BLaER1 (cell line): ENCODE results near the gene DUOXA2.

ENCODE experiments used
- H3K27ac ChIP-seq: shearing (Covaris generic); formaldehyde crosslinking; 2 replicates; pipeline ENCODE4 v1.8.1; 2022
- H3K27me3 ChIP-seq: shearing (Covaris generic); formaldehyde crosslinking; 2 replicates; pipeline ENCODE4 v1.8.1; 2022
- H3K36me3 ChIP-seq: shearing (Covaris generic); formaldehyde crosslinking; 2 replicates; pipeline ENCODE4 v1.8.1; 2022
- H3K4me1 ChIP-seq: shearing (Covaris generic); formaldehyde crosslinking; 2 replicates; pipeline ENCODE4 v1.8.1; 2022
- H3K4me2 ChIP-seq: shearing (Covaris generic); formaldehyde crosslinking; 2 replicates; pipeline ENCODE4 v1.8.1; 2022
- H3K4me3 ChIP-seq: shearing (Covaris generic); formaldehyde crosslinking; 2 replicates; pipeline ENCODE4 v1.8.1; 2022
- H3K9ac ChIP-seq: shearing (Covaris generic); formaldehyde crosslinking; 2 replicates; pipeline ENCODE4 v1.8.1; 2022
- H3K9me3 ChIP-seq: shearing (Covaris generic); formaldehyde crosslinking; 2 replicates; pipeline ENCODE4 v1.8.1; 2022
- H4K20me1 ChIP-seq: shearing (Covaris generic); formaldehyde crosslinking; 2 replicates; pipeline ENCODE4 v1.8.1; 2022
- Cebpa-rat ChIP-seq: shearing (Covaris generic); IDR thresholded peaks from 2 replicates; pipeline ENCODE4 v1.8.1; 2022

Gene DUOXA2

GRCh38 chr15:45126535-45127158 lies 12.5 kb downstream of the DUOXA2 start:
- Histone ChIP-seq H3K9ac (no peak overlapping the region), H3K27ac (no peak overlapping the region), H3K4me1 (no peaks in the 10 kb centered on the region), H3K9me3 (no peaks in the 10 kb centered on the region), H3K4me3 (no peak overlapping the region), H3K27me3 (0 out of 2 replicates have a peak, but pooled peaks cover 3% of the 10 kb centered on the region), H3K36me3 (no peaks in the 10 kb centered on the region), H4K20me1 (no peaks in the 10 kb centered on the region), H3K4me2 (no peak overlapping the region)
- no peak for TF ChIP-seq Cebpa-rat

GRCh38 chr15:45128971-45129639 lies 15.0 kb downstream of the DUOXA2 start:
- no peaks in the 10 kb centered on the region for H3K36me3 ChIP-seq
- no peaks in the 10 kb centered on the region for H4K20me1 ChIP-seq
- H3K27me3 ChIP-seq, result 0 out of 2 replicates have a peak, but pooled peaks cover 3% of the 10 kb centered on the region
- no peak for TF ChIP-seq Cebpa-rat
- no peaks in the 10 kb centered on the region for H3K4me1 ChIP-seq
- no peak overlapping the region for H3K4me2 ChIP-seq
- H3K9me3 ChIP-seq, result no peaks in the 10 kb centered on the region
- no peak overlapping the region for H3K4me3 ChIP-seq
- no peak overlapping the region for H3K27ac ChIP-seq
- H3K9ac ChIP-seq, result no peak overlapping the region

GRCh38 chr15:45129651-45130129 lies 15.6 kb downstream of the DUOXA2 start, which contains the start of the genes DUOX1 and DUOXA1:
DUOX1 (plus strand) TSS chr15:45129994; CDS start chr15:45131967, 1,973 bp downstream.
DUOXA1 (minus strand) TSS chr15:45129879; CDS start chr15:45123014, 6,865 bp downstream.
- H3K4me3 ChIP-seq, result no peak within 1 kb of the TSS

GRCh38 chr15:45130291-45131000 lies 16.3 kb downstream of the DUOXA2 start:
- no peak for TF ChIP-seq Cebpa-rat
- Histone ChIP-seq H3K27ac (no peak overlapping the region), H3K36me3 (no peaks in the 10 kb centered on the region), H3K4me1 (no peaks in the 10 kb centered on the region), H3K9me3 (peaks cover 6% of the 10 kb centered on the region; the same call in 1 of the 2 replicates), H3K4me2 (no peak overlapping the region), H3K27me3 (0 out of 2 replicates have a peak, but pooled peaks cover 8% of the 10 kb centered on the region), H3K9ac (no peak overlapping the region), H3K4me3 (no peak overlapping the region), H4K20me1 (no peaks in the 10 kb centered on the region)

More at GRCh38 chr15:45129651-45130129, 15.6 kb downstream of the DUOXA2 start, which contains the start of the genes DUOX1 and DUOXA1:
- no peaks in the 10 kb centered on the region for H3K4me1 ChIP-seq
- no peaks in the 10 kb centered on the region for H4K20me1 ChIP-seq
- no peaks in the 10 kb centered on the region for H3K36me3 ChIP-seq
- H3K9me3 ChIP-seq, result no peaks in the 10 kb centered on the region
- no peak within 1 kb of the TSS for H3K27ac ChIP-seq
- H3K9ac ChIP-seq, result no peak within 1 kb of the TSS
- H3K4me2 ChIP-seq, result no peak within 1 kb of the TSS
- no peak for TF ChIP-seq Cebpa-rat
- 0 out of 2 replicates have a peak, but pooled peaks cover 5% of the 10 kb centered on the region for H3K27me3 ChIP-seq

- H3K27ac ChIP-seq, result no peak overlapping the region
- H4K20me1 ChIP-seq, result no peaks in the 10 kb centered on the region
- H3K9me3 ChIP-seq, result peaks cover 6% of the 10 kb centered on the region; the same call in 1 of the 2 replicates
- 0 out of 2 replicates have a peak, but pooled peaks cover 8% of the 10 kb centered on the region for H3K27me3 ChIP-seq
- TF ChIP-seq Cebpa-rat, result no peak
- H3K4me1 ChIP-seq, result peaks cover 2% of the 10 kb centered on the region; the same call in 1 of the 2 replicates
- H3K4me3 ChIP-seq, result no peak overlapping the region
- H3K36me3 ChIP-seq, result no peaks in the 10 kb centered on the region
- no peak overlapping the region for H3K4me2 ChIP-seq
- H3K9ac ChIP-seq, result no peak overlapping the region
These were observed 17.4 kb downstream of the DUOXA2 start for GRCh38 chr15:45131510-45131909.

GRCh38 chr15:45132844-45133560 lies 18.9 kb downstream of the DUOXA2 start:
- Histone ChIP-seq H4K20me1 (no peaks in the 10 kb centered on the region), H3K9me3 (peaks cover 6% of the 10 kb centered on the region; the same call in 1 of the 2 replicates), H3K4me3 (no peak overlapping the region), H3K36me3 (no peaks in the 10 kb centered on the region), H3K4me2 (no peak overlapping the region), H3K9ac (no peak overlapping the region), H3K27me3 (0 out of 2 replicates have a peak, but pooled peaks cover 8% of the 10 kb centered on the region), H3K4me1 (peaks cover 7% of the 10 kb centered on the region; the same call in 1 of the 2 replicates), H3K27ac (no peak overlapping the region)
- no peak for TF ChIP-seq Cebpa-rat

- Histone ChIP-seq H4K20me1 (no peaks in the 10 kb centered on the region), H3K9me3 (peaks cover 6% of the 10 kb centered on the region; the same call in 1 of the 2 replicates), H3K9ac (no peak overlapping the region), H3K36me3 (no peaks in the 10 kb centered on the region), H3K27ac (no peak overlapping the region), H3K27me3 (0 out of 2 replicates have a peak, but pooled peaks cover 8% of the 10 kb centered on the region), H3K4me1 (peaks cover 7% of the 10 kb centered on the region; the same call in 1 of the 2 replicates), H3K4me3 (no peak overlapping the region), H3K4me2 (no peak overlapping the region)
- TF ChIP-seq Cebpa-rat, result no peak
These were observed 19.4 kb downstream of the DUOXA2 start for GRCh38 chr15:45133561-45133920.

- Histone ChIP-seq H3K4me2 (no peak overlapping the region), H3K4me3 (no peak overlapping the region), H3K9me3 (peaks cover 6% of the 10 kb centered on the region; the same call in 1 of the 2 replicates), H3K4me1 (peaks cover 7% of the 10 kb centered on the region; the same call in 1 of the 2 replicates), H3K27me3 (0 out of 2 replicates have a peak, but pooled peaks cover 5% of the 10 kb centered on the region), H3K36me3 (no peaks in the 10 kb centered on the region), H4K20me1 (no peaks in the 10 kb centered on the region), H3K9ac (no peak overlapping the region), H3K27ac (no peak overlapping the region)
- TF ChIP-seq Cebpa-rat, result no peak
These were observed 19.9 kb downstream of the DUOXA2 start for GRCh38 chr15:45134046-45134445.
